Keratinocyte (primary cell): ENCODE data around the gene ECI2. TPM values are rescaled to one million over a fixed set of nuclear protein-coding genes. Genes with fewer than 3 reads are reported as not detected.

Experiments
- DNase-seq: peaks from one replicate; pipeline ENCODE4 v3.0.0-alpha.2; 2011; ENCODE audit warnings: low read depth, missing footprints, low spot score
- FAIRE-seq: peaks from 2 replicates; lab custom pipeline; 2011; peaks lifted over from hg19 to GRCh38; lab: Jason Lieb, UNC
- H2AFZ ChIP-seq: 2 replicates; pipeline ENCODE4 v1.6.0; 2012; ENCODE audit warnings: low read length, control low read depth, inconsistent platforms; ENCODE audit not compliant: control insufficient read depth
- H3K27ac ChIP-seq: 2 replicates; pipeline ENCODE4 v1.5.1; 2011; ENCODE audit warnings: low read length; ENCODE audit not compliant: control insufficient read depth, insufficient read depth
- H3K27me3 ChIP-seq: 3 replicates; pipeline ENCODE4 v1.6.0; 2011; ENCODE audit warnings: low read length; ENCODE audit not compliant: control insufficient read depth, insufficient read depth; ENCODE audit errors: extremely low read depth
- H3K36me3 ChIP-seq, 2 experiments: 2 replicates in 1 of 2; 3 replicates in 1 of 2; pipeline ENCODE4 v1.5.1; 2011; ENCODE audit warnings: low read length in 2 of 2, mild to moderate bottlenecking in 1 of 2; ENCODE audit not compliant: control insufficient read depth in 2 of 2, insufficient read depth in 2 of 2; ENCODE audit errors: extremely low read depth in 1 of 2
- H3K4me1 ChIP-seq: 3 replicates; pipeline ENCODE4 v1.5.1; 2011; ENCODE audit warnings: low read length; ENCODE audit not compliant: control insufficient read depth, insufficient read depth; ENCODE audit errors: extremely low read depth
- H3K4me2 ChIP-seq: 3 replicates; pipeline ENCODE4 v1.6.0; 2011; ENCODE audit warnings: low read depth, low read length; ENCODE audit not compliant: control insufficient read depth, insufficient read depth; ENCODE audit errors: extremely low read depth
- H3K4me3 ChIP-seq, 3 experiments: fragments of 200-600 bp in 1 of 3; sonication (generic) in 1 of 3; 2 replicates in 2 of 3; 3 replicates in 1 of 3; pipeline ENCODE4 v1.5.1; 2011 to 2016; ENCODE audit warnings: low read length in 3 of 3, mild to moderate bottlenecking in 3 of 3, control low read depth in 2 of 3, inconsistent platforms in 1 of 3, low read depth in 1 of 3, mixed read lengths in 1 of 3, mixed run types in 1 of 3, moderate library complexity in 1 of 3; ENCODE audit not compliant: control insufficient read depth in 2 of 3, insufficient read depth in 2 of 3; ENCODE audit errors: extremely low read depth in 1 of 3
- H3K79me2 ChIP-seq: 2 replicates; pipeline ENCODE4 v1.6.0; 2012; ENCODE audit warnings: low read length; ENCODE audit not compliant: control insufficient read depth, insufficient read depth
- H3K9ac ChIP-seq: 3 replicates; pipeline ENCODE4 v1.6.0; 2011; ENCODE audit warnings: low read length; ENCODE audit not compliant: control insufficient read depth, insufficient read depth; ENCODE audit errors: extremely low read depth
- H3K9me1 ChIP-seq: 3 replicates; pipeline ENCODE4 v1.6.0; 2011; ENCODE audit warnings: low read length; ENCODE audit not compliant: control insufficient read depth, insufficient read depth; ENCODE audit errors: extremely low read depth
- H3K9me3 ChIP-seq: 2 replicates; pipeline ENCODE4 v1.5.1; 2012; ENCODE audit warnings: low read depth, low read length; ENCODE audit not compliant: control insufficient read depth
- H4K20me1 ChIP-seq: 3 replicates; pipeline ENCODE4 v1.6.0; 2011; ENCODE audit warnings: low read length; ENCODE audit not compliant: control insufficient read depth, insufficient read depth; ENCODE audit errors: extremely low read depth
- EZH2 ChIP-seq: IDR thresholded peaks from one replicate; pipeline ENCODE4 v1.6.1; 2012; ENCODE audit warnings: inconsistent platforms, mild to moderate bottlenecking, low read length, moderate library complexity
- dilution Hi-C: fragments of 300-500 bp; cut with MboI; formaldehyde crosslinking; loops from one replicate; pipeline ENCODE4 v1.7.0; 2020; ENCODE audit warnings: low sequenced_read_pairs; ENCODE audit not compliant: extremely low pct_ligation_motif_present
- polyA plus RNA-seq, 5 experiments: library from polyadenylated mRNA; depleted of rRNA in 3 of 5; stranded (reverse) in 3 of 5; stranded (forward) in 1 of 5; unstranded in 1 of 5; fragments of >200 nt; gene quantifications; 1 replicate in 1 of 5; 2 replicates in 3 of 5; 3 replicates in 1 of 5; pipeline versions ENCODE4 v1.2.1 to v1.2.3, GENCODE V29; 2011 to 2012; ENCODE audit warnings: missing spikeins in 2 of 5, low read depth in 1 of 5, low replicate concordance in 1 of 5
- TF ChIP-seq, protein P1 (sequence below), 3 experiments: IDR thresholded peaks in 1 of 3; conservative IDR thresholded peaks in 1 of 3; optimal IDR thresholded peaks in 1 of 3; 2 replicates in 2 of 3; 3 replicates in 1 of 3; pipeline versions ENCODE3 to v1.5.1; 2011; ENCODE audit warnings: low read length in 3 of 3, mild to moderate bottlenecking in 3 of 3, moderate library complexity in 2 of 3, control low read depth in 1 of 3, inconsistent platforms in 1 of 3; ENCODE audit not compliant: insufficient read depth in 2 of 3; ENCODE audit errors: extremely low read depth in 1 of 3

ECI2 gene
- polyA plus RNA-seq, 1 donor (not counting 4 experiments of a cell fraction or from before 2014, with no cell fraction given), result 41.6 TPM

DNA sequence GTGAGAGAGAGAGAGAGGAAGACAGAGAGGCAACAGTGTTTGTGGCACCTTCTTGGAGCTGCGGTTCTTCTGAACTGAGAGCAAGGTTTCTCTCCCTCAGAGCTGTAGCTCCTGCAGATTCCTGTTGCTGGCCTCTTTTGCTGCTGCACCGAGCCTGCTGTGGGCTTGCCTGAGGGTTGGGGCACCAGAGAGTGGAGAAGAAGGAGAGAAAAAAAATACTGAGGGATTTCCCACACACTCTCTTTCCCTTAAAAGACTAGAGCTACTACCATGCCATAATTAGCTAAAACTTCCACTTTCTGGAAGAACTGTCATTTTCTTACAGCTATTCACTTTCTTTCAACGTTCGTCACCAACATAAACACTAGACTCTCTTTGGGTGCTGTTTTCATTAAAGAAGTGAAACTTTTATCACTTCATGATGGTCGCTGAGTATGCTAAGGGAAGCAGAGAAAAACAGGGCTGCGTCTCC, 18.2 kb upstream of the ECI2 start:
- Histone ChIP-seq H3K36me3 (no peaks in the 10 kb centered on the region), H3K27ac (no peak overlapping the region), H3K4me3 (no peak overlapping the region), H4K20me1 (no peaks in the 10 kb centered on the region), H3K27me3 (no peaks in the 10 kb centered on the region), H3K79me2 (no peaks in the 10 kb centered on the region), H3K9ac (no peak overlapping the region), H3K9me1 (no peaks in the 10 kb centered on the region), H3K4me1 (peaks cover 4% of the 10 kb centered on the region), H3K9me3 (no peaks in the 10 kb centered on the region), H3K4me2 (no peak overlapping the region), H2AFZ (no peak overlapping the region)
- no peak for DNase-seq
- FAIRE-seq, result no peak
- no peak for TF ChIP-seq EZH2
- TF ChIP-seq, protein P1, sequence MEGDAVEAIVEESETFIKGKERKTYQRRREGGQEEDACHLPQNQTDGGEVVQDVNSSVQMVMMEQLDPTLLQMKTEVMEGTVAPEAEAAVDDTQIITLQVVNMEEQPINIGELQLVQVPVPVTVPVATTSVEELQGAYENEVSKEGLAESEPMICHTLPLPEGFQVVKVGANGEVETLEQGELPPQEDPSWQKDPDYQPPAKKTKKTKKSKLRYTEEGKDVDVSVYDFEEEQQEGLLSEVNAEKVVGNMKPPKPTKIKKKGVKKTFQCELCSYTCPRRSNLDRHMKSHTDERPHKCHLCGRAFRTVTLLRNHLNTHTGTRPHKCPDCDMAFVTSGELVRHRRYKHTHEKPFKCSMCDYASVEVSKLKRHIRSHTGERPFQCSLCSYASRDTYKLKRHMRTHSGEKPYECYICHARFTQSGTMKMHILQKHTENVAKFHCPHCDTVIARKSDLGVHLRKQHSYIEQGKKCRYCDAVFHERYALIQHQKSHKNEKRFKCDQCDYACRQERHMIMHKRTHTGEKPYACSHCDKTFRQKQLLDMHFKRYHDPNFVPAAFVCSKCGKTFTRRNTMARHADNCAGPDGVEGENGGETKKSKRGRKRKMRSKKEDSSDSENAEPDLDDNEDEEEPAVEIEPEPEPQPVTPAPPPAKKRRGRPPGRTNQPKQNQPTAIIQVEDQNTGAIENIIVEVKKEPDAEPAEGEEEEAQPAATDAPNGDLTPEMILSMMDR (optimal IDR thresholded peaks at IDR 0.05 in 1 of 3, IDR thresholded peaks at IDR 0.05 in 1 of 3, conservative IDR thresholded peaks at IDR 0.05 in 1 of 3; ENCODE audit: extremely low read depth in 1 of 3, insufficient read depth in 2 of 3, low read length in 3 of 3), result no peak
- dilution Hi-C loops, result no loop called here

DNA sequence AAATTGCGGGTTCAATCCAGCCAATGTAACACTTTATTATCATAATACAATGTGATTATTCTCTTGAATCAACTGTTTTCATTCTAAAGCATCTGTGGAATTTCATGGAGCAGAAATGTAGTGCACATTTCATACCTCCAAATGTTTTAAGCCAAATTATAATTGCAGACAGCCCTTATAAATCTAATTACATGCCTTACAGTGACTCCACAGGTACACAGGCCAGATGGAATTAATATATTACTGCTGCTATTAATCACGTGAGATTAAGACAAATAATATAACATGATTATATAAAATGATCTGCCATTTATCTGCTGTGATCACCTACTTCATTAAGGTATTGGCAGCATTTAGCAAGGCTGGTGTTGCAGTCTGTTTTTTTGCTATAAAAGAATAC, 9.7 kb upstream of the ECI2 start:
- Histone ChIP-seq H3K4me1 (no peaks in the 10 kb centered on the region), H3K9me3 (no peaks in the 10 kb centered on the region)
- FAIRE-seq, result no peak

More for the DNA sequence above, 9.7 kb upstream of the ECI2 start:
- dilution Hi-C loops, result no loop called here
- Histone ChIP-seq H4K20me1 (no peaks in the 10 kb centered on the region), H3K4me3 (no peak overlapping the region), H2AFZ (no peak overlapping the region), H3K4me2 (no peak overlapping the region), H3K36me3 (no peaks in the 10 kb centered on the region), H3K27me3 (no peaks in the 10 kb centered on the region), H3K9me1 (no peaks in the 10 kb centered on the region), H3K79me2 (no peaks in the 10 kb centered on the region), H3K27ac (no peak overlapping the region), H3K9ac (no peak overlapping the region)
- no peak for DNase-seq
- TF ChIP-seq, protein P1 (optimal IDR thresholded peaks at IDR 0.05 in 1 of 3, IDR thresholded peaks at IDR 0.05 in 1 of 3, conservative IDR thresholded peaks at IDR 0.05 in 1 of 3; ENCODE audit: extremely low read depth in 1 of 3, insufficient read depth in 2 of 3, low read length in 3 of 3), result no peak
- no peak for TF ChIP-seq EZH2
